ENCODE results near the gene PPP1R13L.
A peak's percentile ranks its signal among the peaks of the same experiment; 100 is the strongest.

The PPP1R13L gene

GRCh38 chr19:45421947-45422498 is 17.2 kb upstream of the PPP1R13L start:
- TF ChIP-seq TRIM28 (IDR thresholded peaks at IDR 0.05; ENCODE audit: borderline replicate concordance, low read length) (no peak), ZNF623 (tag by site-specific recombination; IDR thresholded peaks at IDR 0.05) (peak; percentile 58), ZNF37A (tag by site-specific recombination; IDR thresholded peaks at IDR 0.05) (no peak), ZBTB17 (tag by site-specific recombination; IDR thresholded peaks at IDR 0.05) (no peak), ZFHX2 (tag by site-specific recombination; conservative IDR thresholded peaks at IDR 0.05) (peak; percentile 65), EGR2 (tag by site-specific recombination; IDR thresholded peaks at IDR 0.05; ENCODE audit: low read depth) (peak; percentile 88), ZNF274 (IDR thresholded peaks at IDR 0.05; ENCODE audit: low read length) (no peak), ZNF274 (tag by site-specific recombination; IDR thresholded peaks at IDR 0.05; ENCODE audit: borderline replicate concordance) (no peak), ZNF398 (tag by site-specific recombination; IDR thresholded peaks at IDR 0.05) (no peak), ZNF157 (tag by site-specific recombination; IDR thresholded peaks at IDR 0.05) (no peak)
- Histone ChIP-seq H3K27ac (ENCODE audit: extremely low read depth, low read depth, low read length) (no peak overlapping the region), H3K9me3 (ENCODE audit: control insufficient read depth, insufficient read depth, low read depth, low read length) (no peaks in the 10 kb centered on the region), H3K4me3 (ENCODE audit: low read depth, low read length) (no peak overlapping the region), H3K36me3 (ENCODE audit: control insufficient read depth in 2 of 2, insufficient read depth in 1 of 2, low read length in 2 of 2) (peaks cover 16 to 30% of the 10 kb centered on the region in 2 experiments; a peak in 2 of 3 replicates), H3K4me1 (ENCODE audit: control insufficient read depth, insufficient read depth, low read length) (peaks cover 10% of the 10 kb centered on the region; the same call in 1 of the 2 replicates)
- ChIA-PET CTCF (interaction anchor here (0.5 to 1.1 kb wide), 3 partner anchors 18 to 84 kb away, joined by 3 read pairs; no protein-coding TSS in a partner anchor), POLR2A (interaction anchor here (0.7 to 0.9 kb wide), 2 partner anchors 19 to 32 kb away, joined by 5 read pairs; no protein-coding TSS in a partner anchor)

DNA sequence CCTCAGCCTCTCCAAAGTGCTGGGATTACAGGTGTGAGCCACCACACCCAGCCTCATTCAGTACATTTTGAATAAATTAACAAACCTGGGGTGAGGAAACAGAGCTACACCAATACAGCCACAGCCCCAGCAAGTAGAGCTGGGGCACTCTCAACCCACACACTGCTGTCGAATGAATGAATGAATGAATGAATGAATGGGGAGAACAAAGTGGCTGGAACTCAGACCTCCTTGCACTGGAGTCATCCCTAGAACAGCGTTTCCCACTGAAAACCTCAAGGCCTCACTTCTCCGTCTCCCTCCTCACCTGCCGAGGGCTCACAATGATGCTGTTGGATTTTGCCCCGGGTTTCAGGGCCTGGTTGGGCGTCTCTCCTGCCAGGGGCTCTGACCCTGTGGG is 16.0 kb upstream of the PPP1R13L start:
- H3K4me1 ChIP-seq (ENCODE audit: control insufficient read depth, insufficient read depth, low read length), result peaks cover 10% of the 10 kb centered on the region; the same call in 1 of the 2 replicates
- ChIA-PET POLR2A (interaction anchor here (0.6 kb wide), 1 partner anchor 17 kb away, joined by 4 read pairs; no protein-coding TSS in a partner anchor), CTCF (no interaction called here)

GRCh38 chr19:45420356-45420755 is 15.5 kb upstream of the PPP1R13L start:
- no peak overlapping the region for H3K27ac ChIP-seq (ENCODE audit: extremely low read depth, low read depth, low read length)
- TF ChIP-seq, protein P1, sequence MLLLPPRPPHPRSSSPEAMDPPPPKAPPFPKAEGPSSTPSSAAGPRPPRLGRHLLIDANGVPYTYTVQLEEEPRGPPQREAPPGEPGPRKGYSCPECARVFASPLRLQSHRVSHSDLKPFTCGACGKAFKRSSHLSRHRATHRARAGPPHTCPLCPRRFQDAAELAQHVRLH (tag by site-specific recombination; IDR thresholded peaks at IDR 0.05), result no peak
- TF ChIP-seq ZBTB1 (tag by site-specific recombination; IDR thresholded peaks at IDR 0.05), result no peak
- TF ChIP-seq SCRT2 (tag by site-specific recombination; IDR thresholded peaks at IDR 0.05), result peak; percentile 80
- peak; percentile 72; the same call in 1 of the 2 replicates for TF ChIP-seq SCRT1 (tag by site-specific recombination; IDR thresholded peaks at IDR 0.05; ENCODE audit: borderline replicate concordance)
- no peak for TF ChIP-seq ZBTB10 (tag by site-specific recombination; IDR thresholded peaks at IDR 0.05)
- TF ChIP-seq ZNF792 (tag by site-specific recombination; IDR thresholded peaks at IDR 0.05), result no peak
- TF ChIP-seq SP2 (tag by site-specific recombination; IDR thresholded peaks at IDR 0.05), result peak; percentile 48
- TF ChIP-seq, protein P2, sequence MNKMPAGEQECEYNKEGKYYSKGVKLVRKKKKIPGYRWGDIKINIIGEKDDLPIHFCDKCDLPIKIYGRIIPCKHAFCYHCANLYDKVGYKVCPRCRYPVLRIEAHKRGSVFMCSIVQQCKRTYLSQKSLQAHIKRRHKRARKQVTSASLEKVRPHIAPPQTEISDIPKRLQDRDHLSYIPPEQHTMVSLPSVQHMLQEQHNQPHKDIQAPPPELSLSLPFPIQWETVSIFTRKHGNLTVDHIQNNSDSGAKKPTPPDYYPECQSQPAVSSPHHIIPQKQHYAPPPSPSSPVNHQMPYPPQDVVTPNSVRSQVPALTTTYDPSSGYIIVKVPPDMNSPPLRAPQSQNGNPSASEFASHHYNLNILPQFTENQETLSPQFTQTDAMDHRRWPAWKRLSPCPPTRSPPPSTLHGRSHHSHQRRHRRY (tag by site-specific recombination; IDR thresholded peaks at IDR 0.05), result no peak
- TF ChIP-seq ZNF335 (tag by site-specific recombination; conservative IDR thresholded peaks at IDR 0.05), result no peak
- no peak for TF ChIP-seq ZNF701 (tag by site-specific recombination; IDR thresholded peaks at IDR 0.05)
- no peak for TF ChIP-seq HIC1 (tag by site-specific recombination; IDR thresholded peaks at IDR 0.05)

More for the DNA sequence above, 16.0 kb upstream of the PPP1R13L start:
- TF ChIP-seq MYNN (tag by site-specific recombination; IDR thresholded peaks at IDR 0.05; ENCODE audit: borderline replicate concordance) (no peak), ZNF24 (tag by site-specific recombination; IDR thresholded peaks at IDR 0.05) (peak; percentile 61; the same call in 1 of the 2 replicates), TCF7L2 (IDR thresholded peaks at IDR 0.05; ENCODE audit: borderline replicate concordance, low read depth, low read length) (no peak), ZNF239 (tag by site-specific recombination; IDR thresholded peaks at IDR 0.05) (no peak)
- H3K36me3 ChIP-seq (ENCODE audit: control insufficient read depth in 2 of 2, insufficient read depth in 1 of 2, low read length in 2 of 2), result peaks cover 21 to 36% of the 10 kb centered on the region in 2 experiments; a peak in 2 of 3 replicates
- no peaks in the 10 kb centered on the region for H3K9me3 ChIP-seq (ENCODE audit: control insufficient read depth, insufficient read depth, low read depth, low read length)
- H3K27ac ChIP-seq (ENCODE audit: extremely low read depth, low read depth, low read length), result no peak overlapping the region
- H3K4me3 ChIP-seq (ENCODE audit: low read depth, low read length), result no peak overlapping the region

More at GRCh38 chr19:45420356-45420755, 15.5 kb upstream of the PPP1R13L start:
- ChIA-PET CTCF (interaction anchor here (0.7 to 1.0 kb wide), 3 partner anchors 58 to 222 kb away, joined by 3 to 4 read pairs (median 3); no protein-coding TSS in a partner anchor), POLR2A (no interaction called here)
- no peak overlapping the region for H3K4me3 ChIP-seq (ENCODE audit: low read depth, low read length)
- H3K9me3 ChIP-seq (ENCODE audit: control insufficient read depth, insufficient read depth, low read depth, low read length), result no peaks in the 10 kb centered on the region
- peaks cover 24 to 39% of the 10 kb centered on the region in 2 experiments; a peak in 2 of 3 replicates for H3K36me3 ChIP-seq (ENCODE audit: control insufficient read depth in 2 of 2, insufficient read depth in 1 of 2, low read length in 2 of 2)
- H3K4me1 ChIP-seq (ENCODE audit: control insufficient read depth, insufficient read depth, low read length), result peaks cover 10% of the 10 kb centered on the region; the same call in 1 of the 2 replicates

All from HEK293 (cell line).